AG08396 (cell line): ENCODE data around the gene TALDO1.

Experiments
- DNase-seq: peaks from one replicate; pipeline ENCODE4 v3.0.0; 2012; ENCODE audit warnings: low spot score, mixed read lengths

The TALDO1 gene

GRCh38 chr11:770642-771616, 23.7 kb downstream of the TALDO1 start:
- no peak for DNase-seq

DNA sequence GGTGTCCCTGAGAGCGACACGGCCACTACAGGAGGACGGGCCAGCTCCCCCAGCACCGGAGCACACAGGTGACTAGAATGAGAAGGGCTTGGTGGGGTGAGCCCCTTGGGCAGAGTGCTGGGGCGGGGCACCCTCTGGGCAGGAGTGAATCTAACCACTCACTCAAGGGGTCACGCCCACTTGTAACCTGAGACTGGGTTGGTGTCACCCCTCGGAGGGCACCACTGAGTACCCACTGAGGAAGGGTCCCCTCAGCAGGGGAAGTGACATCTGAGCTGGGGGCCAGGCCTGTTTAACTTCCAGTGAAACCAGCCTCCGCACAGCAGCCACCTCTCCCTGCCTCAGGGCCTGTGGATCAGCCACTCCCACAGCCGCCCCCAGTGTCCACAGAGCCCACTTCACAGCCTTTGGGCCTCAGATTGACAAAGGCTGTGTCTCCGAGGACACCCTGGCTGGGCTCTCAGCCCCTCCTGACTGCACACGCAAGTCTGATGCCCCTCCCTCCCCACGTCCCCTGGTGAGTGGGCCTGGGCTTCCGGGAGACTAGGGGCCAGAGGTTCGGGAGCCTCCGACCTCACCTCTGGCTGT, 24.4 kb downstream of the TALDO1 start:
- DNase-seq: no peak

- DNase-seq: no peak
Measured at GRCh38 chr11:772429-773390, 25.4 kb downstream of the TALDO1 start.

- DNase-seq: no peak
Measured at GRCh38 chr11:773425-773824, 26.2 kb downstream of the TALDO1 start.

GRCh38 chr11:773830-774229, 26.6 kb downstream of the TALDO1 start:
- no peak for DNase-seq

GRCh38 chr11:774873-775592, 27.8 kb downstream of the TALDO1 start:
- DNase-seq: no peak

DNA sequence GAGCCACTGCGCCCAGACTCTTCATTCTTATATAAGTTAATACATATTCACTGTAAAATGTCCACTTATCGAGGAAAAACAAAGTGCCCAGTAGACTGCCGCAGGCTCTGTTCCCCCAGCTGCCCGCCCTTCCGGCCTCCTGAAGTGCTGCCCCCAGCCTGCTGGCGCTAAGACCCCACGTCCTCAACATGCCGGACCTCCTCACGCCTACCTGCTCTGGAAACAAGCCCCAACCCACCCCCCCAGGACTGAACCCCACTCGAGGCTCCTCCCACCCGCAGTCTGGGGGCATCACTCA, 28.9 kb downstream of the TALDO1 start:
- no peak for DNase-seq

DNA sequence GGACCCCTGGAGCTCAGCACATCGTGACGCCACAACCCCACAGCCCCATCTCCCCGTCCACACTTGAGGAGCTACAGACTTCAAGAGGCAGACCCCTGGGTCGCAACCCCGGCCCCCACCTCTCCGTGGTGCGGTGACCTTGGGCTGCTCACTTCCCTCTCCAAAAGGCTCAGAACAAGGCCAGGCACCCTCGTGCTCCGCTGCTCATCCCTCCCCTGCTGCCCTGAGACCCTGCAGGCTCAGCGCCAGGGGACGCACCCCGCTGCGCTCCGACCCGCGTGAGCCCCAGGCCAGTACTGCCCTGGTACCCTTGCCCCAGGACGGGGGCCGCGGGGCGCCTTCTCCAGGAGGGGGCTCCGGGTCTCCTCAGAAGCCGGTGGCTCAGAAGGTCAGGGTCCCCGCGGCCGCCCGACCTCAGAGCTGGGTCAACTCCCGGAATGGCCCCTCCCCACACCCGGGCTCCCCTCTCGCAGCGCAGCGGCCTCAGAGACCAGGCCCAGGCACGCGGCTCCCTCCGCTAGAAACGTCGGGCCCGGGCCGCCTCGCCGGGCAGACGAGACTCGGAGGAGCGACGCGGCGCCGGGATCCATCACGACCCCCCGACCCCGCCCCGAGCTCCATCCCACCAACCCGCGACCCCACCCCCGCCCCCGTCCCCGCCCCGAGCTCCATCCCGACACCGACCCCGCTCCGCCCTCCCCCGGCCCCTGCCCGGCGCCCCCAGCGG, 29.5 kb downstream of the TALDO1 start:
- peak; percentile 72 for DNase-seq

DNA sequence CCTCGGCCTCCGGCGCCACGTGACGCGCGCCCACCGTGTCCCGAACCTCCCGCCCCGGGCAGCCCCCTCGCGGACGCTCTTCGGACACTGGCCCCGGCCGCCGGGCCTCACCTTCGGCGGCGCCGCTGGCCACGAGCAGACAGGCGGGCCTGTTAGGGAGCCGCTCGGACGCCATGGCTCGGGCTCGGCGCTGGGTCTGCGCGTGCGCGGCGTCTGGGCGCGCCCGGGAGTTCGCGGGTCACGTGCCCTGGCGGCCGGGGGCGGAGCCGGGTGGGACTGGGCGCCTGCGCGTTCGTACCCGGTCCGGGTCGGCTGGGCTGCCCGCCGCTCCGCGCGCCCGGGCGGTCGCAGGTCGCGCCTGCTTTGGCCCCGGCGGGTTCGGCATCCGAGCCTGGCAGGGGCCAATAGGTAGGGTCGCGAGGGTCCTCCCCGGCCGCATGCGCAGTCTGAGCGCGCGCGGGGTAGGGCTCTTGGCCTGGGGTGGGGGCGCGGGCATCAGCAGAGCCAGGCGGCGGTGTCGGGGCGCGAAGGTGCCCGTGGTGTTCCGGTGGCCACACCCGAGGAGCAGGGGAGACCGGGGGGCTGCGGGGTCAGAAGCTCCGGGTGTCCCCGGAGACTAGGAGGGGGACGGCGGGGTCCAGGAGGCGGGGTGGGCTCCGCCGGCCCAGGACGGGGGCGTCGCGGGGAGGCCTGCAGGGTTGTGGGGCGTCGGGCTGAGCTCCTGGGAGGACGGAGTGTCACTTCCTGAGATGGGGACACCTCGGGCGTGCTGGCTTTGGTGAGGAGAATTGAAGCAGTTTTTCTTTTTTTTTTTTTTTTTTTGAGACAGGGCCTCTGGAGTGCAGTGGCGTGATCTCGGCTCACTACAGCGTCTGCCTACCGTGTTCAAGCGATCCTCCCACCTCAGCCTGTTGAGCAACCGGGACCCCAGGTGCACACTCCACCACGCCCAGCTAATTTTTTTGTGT, 30.3 kb downstream of the TALDO1 start, which contains the start of gene GATD1:
TSS of gene GATD1 (minus strand) at position 200 of the 968 bp plus-strand sequence. CDS start at position 175, 25 bp downstream.
- peak; percentile 100 for DNase-seq

DNA sequence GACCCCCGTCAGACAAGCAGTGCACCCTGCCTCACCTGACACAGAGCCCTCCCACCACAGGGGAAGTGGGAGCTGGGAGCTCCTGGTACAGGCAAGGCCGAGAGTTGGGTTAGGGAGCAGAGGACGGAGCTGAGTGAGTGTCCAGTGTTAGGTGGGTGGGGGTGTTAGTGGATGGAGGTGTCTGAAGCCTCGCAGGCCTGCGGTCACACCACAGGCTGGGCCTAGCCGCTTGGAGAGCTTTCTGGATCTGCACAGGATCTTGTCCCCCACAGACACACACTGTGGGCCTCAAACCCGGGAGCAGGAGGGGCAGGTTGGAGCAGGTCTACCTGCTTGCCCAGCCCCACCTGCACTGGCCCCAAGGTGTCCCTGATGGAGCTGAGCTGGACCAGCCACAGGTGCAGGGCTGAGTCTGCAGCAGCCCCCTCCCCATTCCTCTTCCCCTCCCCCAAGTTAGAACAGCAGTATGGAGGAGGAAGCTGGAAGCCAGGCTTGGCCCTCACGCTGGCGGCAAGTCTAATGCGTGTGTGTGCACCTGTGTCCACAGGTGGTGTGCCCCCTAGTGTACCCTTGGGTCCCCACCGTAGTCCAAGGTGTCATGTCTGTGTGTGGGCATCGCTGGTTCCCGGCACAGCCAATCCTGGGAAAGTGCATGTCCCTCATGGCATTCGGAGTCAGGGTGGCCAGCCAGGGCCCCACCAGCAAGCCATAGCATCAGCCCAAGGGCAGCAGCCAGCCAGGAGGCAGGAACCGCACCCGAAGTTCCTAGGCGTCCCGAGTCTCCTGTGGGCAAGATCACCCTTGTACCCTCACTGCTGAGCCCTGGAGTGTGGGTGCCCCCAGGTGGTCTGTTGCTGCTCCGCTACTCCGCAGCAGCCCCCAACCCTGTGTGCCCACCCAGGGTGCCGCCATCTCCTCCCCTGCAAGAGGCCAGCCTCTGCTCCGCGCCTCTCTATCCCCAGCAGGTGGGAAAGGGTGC, 32.0 kb downstream of the TALDO1 start:
- DNase-seq: no peak

GRCh38 chr11:779955-780532, 32.8 kb downstream of the TALDO1 start:
- DNase-seq: no peak

- DNase-seq: no peak
Measured at GRCh38 chr11:782264-783174, 35.3 kb downstream of the TALDO1 start.

- DNase-seq: peak; percentile 88
Measured at GRCh38 chr11:783581-784015, 36.3 kb downstream of the TALDO1 start.

GRCh38 chr11:786235-787083, 39.2 kb downstream of the TALDO1 start:
- no peak for DNase-seq

GRCh38 chr11:787084-787675, 39.9 kb downstream of the TALDO1 start:
- no peak for DNase-seq
